ENCODE results near the gene KCNK2. TPM values are rescaled to one million over a fixed set of nuclear protein-coding genes. Genes with fewer than 3 reads are reported as not detected.

The KCNK2 gene
- total RNA-seq (not detected), total RNA-seq (0 to 0.16 (median 0) reads per million in 172 experiments)
- polyA plus RNA-seq (2013, experiment 1 of 2), result not detected
- 0.10 TPM for polyA plus RNA-seq (2013, experiment 2 of 2)

DNA sequence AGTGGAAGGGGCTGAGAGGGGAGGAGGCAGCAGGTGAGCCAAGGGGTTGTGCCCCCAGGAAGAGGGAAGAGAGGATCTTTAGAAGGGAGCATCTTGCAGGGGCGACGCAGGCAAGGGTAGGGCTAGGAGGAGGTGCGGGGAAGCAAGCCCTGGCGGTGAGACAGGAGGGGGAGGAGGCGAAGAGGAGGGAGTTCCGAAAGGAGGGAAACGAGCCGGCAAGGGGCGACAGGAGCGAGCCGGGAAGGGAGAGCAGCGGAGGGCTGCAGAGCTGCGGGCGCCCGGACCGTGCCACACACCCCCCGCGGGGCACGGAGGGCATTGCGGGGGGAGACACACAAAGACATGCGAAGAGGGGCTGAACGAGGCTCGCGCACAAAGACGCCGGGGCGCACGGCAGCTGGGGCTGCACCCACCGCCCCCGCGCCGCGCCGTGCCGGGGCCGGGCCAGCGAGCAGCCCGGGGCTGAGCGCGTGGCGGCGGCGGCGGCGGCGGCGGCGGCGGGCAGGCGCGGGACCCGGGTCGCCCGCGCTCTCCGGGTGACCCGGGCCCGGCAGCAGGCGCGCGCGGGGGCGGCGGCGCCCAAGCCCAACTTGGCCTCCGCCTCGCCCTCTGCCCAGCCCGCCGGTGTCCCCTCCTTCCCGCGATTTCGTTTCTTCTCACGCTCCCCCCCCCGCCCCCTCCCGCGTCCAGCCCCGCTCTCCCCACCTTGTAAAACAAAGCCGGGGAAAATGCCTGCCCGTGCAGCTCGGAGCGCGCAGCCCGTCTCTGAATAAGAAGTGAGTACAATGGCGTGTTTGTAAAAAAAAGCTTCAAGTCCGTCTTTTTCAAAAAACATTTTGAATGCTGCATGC is at the start of gene KCNK2:
TSS of gene KCNK2 (plus strand) at position 206 of the 851 bp plus-strand sequence. CDS start 649 bp downstream, outside the sequence.
- H3K36me3 ChIP-seq (ENCODE audit: insufficient read depth, low read length), result no peaks in the 10 kb centered on the region
- peaks cover 10% of the 10 kb centered on the region for H3K4me1 Mint-ChIP-seq (ENCODE audit: low read depth)
- H3K4me3 Mint-ChIP-seq, result no peak within 1 kb of the TSS
- CTCF ChIA-PET, result no interaction called here
- H3K9me3 ChIP-seq (ENCODE audit: control insufficient read depth in 1 of 2, insufficient read depth in 1 of 2, low read length in 2 of 2), result peaks cover 0 to 11% of the 10 kb centered on the region in 2 experiments
- DNase-seq (no peak), ATAC-seq (ENCODE audit: poor library complexity) (no peak)
- H3K9me3 Mint-ChIP-seq, result no peaks in the 10 kb centered on the region
- POLR2A ChIA-PET, result no interaction called here
- intact Hi-C loops (cut with DNase I, micrococcal nuclease), result no loop called here
- TF ChIP-seq, protein P1, sequence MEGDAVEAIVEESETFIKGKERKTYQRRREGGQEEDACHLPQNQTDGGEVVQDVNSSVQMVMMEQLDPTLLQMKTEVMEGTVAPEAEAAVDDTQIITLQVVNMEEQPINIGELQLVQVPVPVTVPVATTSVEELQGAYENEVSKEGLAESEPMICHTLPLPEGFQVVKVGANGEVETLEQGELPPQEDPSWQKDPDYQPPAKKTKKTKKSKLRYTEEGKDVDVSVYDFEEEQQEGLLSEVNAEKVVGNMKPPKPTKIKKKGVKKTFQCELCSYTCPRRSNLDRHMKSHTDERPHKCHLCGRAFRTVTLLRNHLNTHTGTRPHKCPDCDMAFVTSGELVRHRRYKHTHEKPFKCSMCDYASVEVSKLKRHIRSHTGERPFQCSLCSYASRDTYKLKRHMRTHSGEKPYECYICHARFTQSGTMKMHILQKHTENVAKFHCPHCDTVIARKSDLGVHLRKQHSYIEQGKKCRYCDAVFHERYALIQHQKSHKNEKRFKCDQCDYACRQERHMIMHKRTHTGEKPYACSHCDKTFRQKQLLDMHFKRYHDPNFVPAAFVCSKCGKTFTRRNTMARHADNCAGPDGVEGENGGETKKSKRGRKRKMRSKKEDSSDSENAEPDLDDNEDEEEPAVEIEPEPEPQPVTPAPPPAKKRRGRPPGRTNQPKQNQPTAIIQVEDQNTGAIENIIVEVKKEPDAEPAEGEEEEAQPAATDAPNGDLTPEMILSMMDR (IDR thresholded peaks at IDR 0.05), result no peak
- no peak within 1 kb of the TSS for H3K27ac Mint-ChIP-seq
- no peak within 1 kb of the TSS for H3K27ac ChIP-seq (ENCODE audit: low read depth in 1 of 2, low read length in 2 of 2)
- H3K36me3 Mint-ChIP-seq (ENCODE audit: low read depth), result no peaks in the 10 kb centered on the region
- peaks cover 27 to 50% of the 10 kb centered on the region in 2 experiments for H3K27me3 ChIP-seq (ENCODE audit: control insufficient read depth in 1 of 2, insufficient read depth in 2 of 2, low read length in 2 of 2)
- no peaks in the 10 kb centered on the region for H3K4me1 ChIP-seq (ENCODE audit: insufficient read depth, low read length)
- H3K27me3 Mint-ChIP-seq, result peaks cover 79% of the 10 kb centered on the region
- H3K4me3 ChIP-seq (ENCODE audit: low read length), result no peak within 1 kb of the TSS

GRCh38 chr1:215032911-215033526 is 49.5 kb upstream of the KCNK2 start:
- ATAC-seq (ENCODE audit: poor library complexity) (no peak), DNase-seq (no peak)
- H3K4me3 ChIP-seq (ENCODE audit: low read length), result no peak overlapping the region
- H3K4me1 ChIP-seq (ENCODE audit: insufficient read depth, low read length), result no peaks in the 10 kb centered on the region
- CTCF ChIA-PET, result no interaction called here
- H3K27me3 ChIP-seq (ENCODE audit: control insufficient read depth in 1 of 2, insufficient read depth in 2 of 2, low read length in 2 of 2), result no peaks in the 10 kb centered on the region
- Mint-ChIP-seq H3K27ac (no peak overlapping the region), H3K27me3 (peaks cover 11% of the 10 kb centered on the region), H3K4me3 (no peak overlapping the region), H3K36me3 (ENCODE audit: low read depth) (no peaks in the 10 kb centered on the region), H3K9me3 (no peaks in the 10 kb centered on the region), H3K4me1 (ENCODE audit: low read depth) (no peaks in the 10 kb centered on the region)
- no peaks in the 10 kb centered on the region for H3K36me3 ChIP-seq (ENCODE audit: insufficient read depth, low read length)
- TF ChIP-seq, protein P1 (IDR thresholded peaks at IDR 0.05), result no peak
- no peaks in the 10 kb centered on the region for H3K9me3 ChIP-seq (ENCODE audit: control insufficient read depth in 1 of 2, insufficient read depth in 1 of 2, low read length in 2 of 2)
- H3K27ac ChIP-seq (ENCODE audit: low read depth in 1 of 2, low read length in 2 of 2), result no peak overlapping the region
- POLR2A ChIA-PET, result no interaction called here
- intact Hi-C loops (cut with DNase I, micrococcal nuclease), result no loop called here

- Mint-ChIP-seq H3K36me3 (ENCODE audit: low read depth) (no peaks in the 10 kb centered on the region), H3K27me3 (peaks cover 24% of the 10 kb centered on the region), H3K9me3 (peaks cover 2% of the 10 kb centered on the region), H3K4me3 (no peak overlapping the region), H3K27ac (no peak overlapping the region), H3K4me1 (ENCODE audit: low read depth) (no peaks in the 10 kb centered on the region)
- intact Hi-C loops (cut with DNase I, micrococcal nuclease), result no loop called here
- H3K4me3 ChIP-seq (ENCODE audit: low read length), result no peak overlapping the region
- H3K9me3 ChIP-seq (ENCODE audit: control insufficient read depth in 1 of 2, insufficient read depth in 1 of 2, low read length in 2 of 2), result no peaks in the 10 kb centered on the region
- TF ChIP-seq, protein P1 (IDR thresholded peaks at IDR 0.05), result no peak
- ChIA-PET CTCF (no interaction called here), POLR2A (no interaction called here)
- ATAC-seq (ENCODE audit: poor library complexity) (no peak), DNase-seq (no peak)
- H3K4me1 ChIP-seq (ENCODE audit: insufficient read depth, low read length), result no peaks in the 10 kb centered on the region
- H3K36me3 ChIP-seq (ENCODE audit: insufficient read depth, low read length), result no peaks in the 10 kb centered on the region
- H3K27ac ChIP-seq (ENCODE audit: low read depth in 1 of 2, low read length in 2 of 2), result no peak overlapping the region
- no peaks in the 10 kb centered on the region for H3K27me3 ChIP-seq (ENCODE audit: control insufficient read depth in 1 of 2, insufficient read depth in 2 of 2, low read length in 2 of 2)
These were observed 42.3 kb upstream of the KCNK2 start for GRCh38 chr1:215040190-215040589.
